ENCODE measurements around the gene MS4A6E.

MS4A6E gene

GRCh38 chr11:60377401-60378136, 50.5 kb downstream of the MS4A6E start:
- no peak for DNase-seq

GRCh38 chr11:60378354-60378753, 51.3 kb downstream of the MS4A6E start, which contains the start of gene MS4A7:
Gene MS4A7, plus strand, starts transcription at chr11:60378532. Its CDS starts 4,610 bp downstream, at chr11:60383142.
- no peak for DNase-seq

GRCh38 chr11:60389279-60389910, 62.3 kb downstream of the MS4A6E start:
- DNase-seq: no peak

- DNase-seq: no peak
These were observed 63.4 kb downstream of the MS4A6E start for GRCh38 chr11:60390419-60390818.
